Brain microvascular endothelial cell (primary cell): ENCODE data around the gene TTC24.
"Not testable (repeated sequence)": the region's sequence is repeated elsewhere in the genome, so short reads cannot be mapped to it uniquely, and the experiment has no call there.

Source experiments
- DNase-seq: peaks from one replicate; pipeline ENCODE4 v3.0.0-alpha.2; 2020
- H3K27ac ChIP-seq: fragments of 250-450 bp; sonication (Bioruptor Pico); 2 replicates; pipeline ENCODE4 v1.5.1; 2020; ENCODE audit warnings: mild to moderate bottlenecking, moderate library complexity
- H3K27me3 ChIP-seq: fragments of 250-450 bp; sonication (Bioruptor Pico); replicated peaks from 2 replicates; pipeline ENCODE4 v1.5.1; 2020; ENCODE audit warnings: mild to moderate bottlenecking
- H3K36me3 ChIP-seq: fragments of 250-450 bp; sonication (Bioruptor Pico); replicated peaks from 2 replicates; pipeline ENCODE4 v1.5.1; 2020; ENCODE audit warnings: mild to moderate bottlenecking
- H3K4me3 ChIP-seq: 2 replicates; pipeline ENCODE4 v1.5.1; 2011; ENCODE audit warnings: low read depth, mild to moderate bottlenecking, control low read depth, low read length, moderate library complexity
- CTCF ChIP-seq: IDR thresholded peaks from 2 replicates; pipeline ENCODE4 v1.5.1; 2011; ENCODE audit warnings: low read depth, mild to moderate bottlenecking, moderate library complexity, low read length, control low read depth, inconsistent platforms; ENCODE audit errors: missing control alignments
- in situ Hi-C: cut with HindIII; loops from 2 replicates; pipeline ENCODE4 v1.10.0; 2017; ENCODE audit warnings: low sequenced_read_pairs, low pct_ligation_motif_present

TTC24 gene

DNA sequence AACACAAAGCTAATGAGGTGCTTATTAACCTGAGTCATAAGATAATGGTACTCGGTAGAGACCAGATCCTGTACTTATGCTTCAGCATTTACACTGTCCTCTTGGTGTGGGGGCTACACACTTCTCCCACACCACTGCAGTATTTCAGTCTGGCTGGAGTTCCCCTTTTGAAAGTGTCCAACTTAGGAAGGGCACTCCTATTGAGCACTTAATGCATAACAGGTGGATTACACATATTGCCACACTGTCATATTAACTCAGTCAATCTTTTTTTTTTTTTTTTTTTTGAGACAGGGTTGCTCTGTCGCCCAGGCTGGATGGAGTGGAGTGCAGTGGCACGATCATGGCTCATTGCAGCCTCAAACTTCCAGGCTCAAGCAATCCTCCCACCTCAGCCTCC, 20.3 kb downstream of the TTC24 start:
- Histone ChIP-seq H3K27me3 (no peaks in the 10 kb centered on the region), H3K4me3 (no peak overlapping the region), H3K27ac (no peak overlapping the region), H3K36me3 (peaks cover 37% of the 10 kb centered on the region)
- in situ Hi-C loops, result no loop called here
- peak; percentile 27 for TF ChIP-seq CTCF
- DNase-seq, result no peak

- in situ Hi-C loops, result no loop called here
- H3K36me3 ChIP-seq, result peaks cover 31% of the 10 kb centered on the region
- H3K27me3 ChIP-seq, result no peaks in the 10 kb centered on the region
- peak overlapping the region; percentile 41 for H3K27ac ChIP-seq
- peak overlapping the region; percentile 89 for H3K4me3 ChIP-seq
- TF ChIP-seq CTCF, result no peak
- DNase-seq, result no peak
These were observed 21.2 kb downstream of the TTC24 start for GRCh38 chr1:156600733-156601121.

DNA sequence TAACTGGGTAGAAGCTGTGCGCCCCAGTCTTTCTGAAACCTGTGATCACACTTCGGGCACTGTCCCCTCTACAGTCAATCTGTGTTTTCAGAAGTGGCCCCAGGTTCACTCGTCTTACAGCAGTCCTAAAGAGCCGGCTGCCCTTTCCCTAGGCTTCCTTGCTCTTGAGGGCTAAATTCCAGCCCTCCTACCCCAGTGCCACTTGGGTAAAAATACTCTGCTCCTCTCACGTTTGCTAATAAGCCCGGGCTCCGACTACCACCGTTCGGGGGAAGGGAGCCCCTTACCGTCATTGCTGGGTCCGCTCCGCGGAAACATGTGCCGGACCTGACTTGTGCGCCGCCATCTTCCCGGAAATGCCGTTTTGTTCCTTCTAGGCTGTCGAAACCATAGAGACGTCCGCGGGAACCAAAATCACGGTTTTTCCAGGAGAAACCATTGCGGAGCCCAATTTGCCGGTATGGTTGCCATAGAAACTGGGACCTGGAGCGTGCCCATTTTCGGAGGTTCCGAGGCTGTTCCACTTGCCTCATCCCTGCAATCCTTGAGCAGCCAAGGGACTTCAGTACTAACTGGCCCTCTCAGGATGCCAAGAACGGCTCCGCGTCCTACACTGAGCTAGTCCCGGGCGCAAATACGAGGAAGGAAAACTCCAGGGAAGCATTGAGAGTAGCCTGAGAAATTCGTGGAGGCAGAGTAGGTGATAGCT, 21.8 kb downstream of the TTC24 start, which contains the start of gene GPATCH4:
GPATCH4 (minus strand) TSS at position 358 of the 709 bp plus-strand sequence.
- no peak for TF ChIP-seq CTCF
- Histone ChIP-seq H3K27ac (peak within 1 kb of the TSS; percentile 41), H3K4me3 (peak within 1 kb of the TSS; percentile 89), H3K36me3 (peaks cover 25% of the 10 kb centered on the region), H3K27me3 (no peaks in the 10 kb centered on the region)
- in situ Hi-C loops, result no loop called here
- DNase-seq, result peak; percentile 94

DNA sequence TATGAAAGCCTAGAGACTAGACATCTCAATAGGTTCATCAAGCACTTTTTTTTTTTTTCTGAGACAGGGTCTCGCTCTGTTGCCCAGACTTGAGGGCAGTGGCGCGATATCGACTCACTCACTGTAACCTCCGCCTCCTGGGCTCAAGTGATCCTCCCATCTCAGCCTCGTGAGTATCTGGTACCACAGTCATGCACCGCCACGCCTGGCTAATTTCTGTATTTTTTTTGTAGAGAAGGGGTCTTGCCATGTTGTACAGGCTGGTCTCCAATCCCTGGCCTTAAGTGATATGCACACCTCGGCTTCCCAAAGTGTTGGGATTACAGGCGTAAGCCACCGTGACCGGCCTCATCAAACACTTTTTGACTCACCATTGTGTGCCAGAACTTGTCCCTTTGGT, 22.4 kb downstream of the TTC24 start:
- H3K4me3 ChIP-seq, result peak overlapping the region; percentile 89
- DNase-seq, result no peak

GRCh38 chr1:156602557-156602993, 23.1 kb downstream of the TTC24 start:
- no peak overlapping the region for H3K27ac ChIP-seq

More for the DNA sequence above, 22.4 kb downstream of the TTC24 start:
- in situ Hi-C loops, result no loop called here
- TF ChIP-seq CTCF, result no peak
- Histone ChIP-seq H3K36me3 (peaks cover 21% of the 10 kb centered on the region), H3K27ac (no peak overlapping the region), H3K27me3 (no peaks in the 10 kb centered on the region)

DNA sequence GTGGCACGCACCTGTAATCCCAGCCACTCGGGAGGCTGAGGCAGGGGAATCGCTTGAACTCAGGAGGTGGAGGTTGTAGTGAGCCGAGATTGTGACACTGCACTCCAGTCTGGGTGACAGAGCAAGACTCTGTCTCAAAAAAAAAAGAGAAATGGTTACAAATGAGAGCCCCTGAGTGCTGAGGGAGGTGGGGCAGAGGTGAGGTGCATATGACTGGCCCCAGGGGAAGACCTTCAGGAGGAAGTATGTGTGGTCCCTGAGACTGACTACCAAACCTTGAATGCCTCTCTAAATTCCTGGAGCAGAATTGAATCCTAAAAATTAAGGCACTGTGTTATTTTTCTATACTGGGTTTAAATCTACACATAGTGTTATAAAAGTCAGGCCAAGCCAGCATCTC, 27.8 kb downstream of the TTC24 start:
- in situ Hi-C loops, H3K36me3 ChIP-seq, H3K4me3 ChIP-seq: not testable (repeated sequence)

More at GRCh38 chr1:156602557-156602993, 23.1 kb downstream of the TTC24 start:
- in situ Hi-C loops, result no loop called here
- H3K36me3 ChIP-seq, result peaks cover 14% of the 10 kb centered on the region
- peak; percentile 54 for TF ChIP-seq CTCF
- no peaks in the 10 kb centered on the region for H3K27me3 ChIP-seq
- no peak for DNase-seq
- H3K4me3 ChIP-seq, result no peak overlapping the region

More for the DNA sequence above, 27.8 kb downstream of the TTC24 start:
- not testable (repeated sequence) for H3K27ac ChIP-seq, H3K27me3 ChIP-seq, DNase-seq
